Upper lobe of left lung (tissue), 6 donors: ENCODE measurements around the gene MEPCE. TPM values are rescaled to one million over a fixed set of nuclear protein-coding genes. Genes with fewer than 3 reads are reported as not detected.

Experiments
- ATAC-seq, 2 donors: fragments of 200-7000 bp; cut with Tn5 transposase; one replicate each; pipeline ENCODE4 v1.9.1; 2022; ENCODE audit warnings: mild to moderate bottlenecking in 2 of 2, moderate library complexity in 2 of 2; ENCODE audit not compliant: low FRiP score in 2 of 2
- DNase-seq, 2 donors: peaks; one replicate each; pipeline ENCODE4 v3.0.0-alpha.2; 2019 to 2020
- H3K27ac ChIP-seq, 4 donors: fragments of 200-600 bp; sonication (generic); one replicate each; pipeline ENCODE4 v1.5.1; 2016 to 2019
- H3K27me3 ChIP-seq, 4 donors: fragments of 200-600 bp; sonication (generic); one replicate each; pipeline ENCODE4 v1.5.1; 2017 to 2019
- H3K36me3 ChIP-seq, 4 donors: fragments of 200-600 bp; sonication (generic); one replicate each; pipeline ENCODE4 v1.5.1; 2016 to 2019
- H3K4me1 ChIP-seq, 4 donors: fragments of 200-600 bp; sonication (generic); one replicate each; pipeline ENCODE4 v1.5.1; 2018 to 2019
- H3K4me3 ChIP-seq, 4 donors: fragments of 200-600 bp; sonication (generic); one replicate each; pipeline ENCODE4 v1.5.1; 2017 to 2019; ENCODE audit warnings: mild to moderate bottlenecking in 2 of 4, moderate library complexity in 1 of 4
- H3K9me3 ChIP-seq, 4 donors: fragments of 200-600 bp; sonication (generic); one replicate each; pipeline ENCODE4 v1.5.1; 2018 to 2019
- EP300 ChIP-seq, 4 donors: sonication (generic); formaldehyde crosslinking; IDR thresholded peaks; one replicate each; pipeline ENCODE4 v1.5.1; 2017; ENCODE audit warnings: antibody characterized with exemption in 4 of 4, control low read depth in 2 of 4
- POLR2A ChIP-seq, 4 donors: fragments of 450-650 bp; IDR thresholded peaks; one replicate each; pipeline ENCODE4 v1.5.1; 2016 to 2017; ENCODE audit warnings: antibody characterized with exemption in 4 of 4, mild to moderate bottlenecking in 2 of 4
- POLR2AphosphoS5 ChIP-seq, 2 donors: sonication (generic); formaldehyde crosslinking; IDR thresholded peaks; one replicate each; pipeline ENCODE4 v1.5.1; 2017; ENCODE audit warnings: antibody characterized with exemption in 2 of 2
- WGBS, 2 donors: methylation state at CpG; one replicate each; pipeline ENCODE4 v1.1.5; 2017 to 2018; 5-methylcytosine and 5-hydroxymethylcytosine counted together
- total RNA-seq, 6 donors: library from RNA; depleted of rRNA in 4 of 6; stranded (reverse); fragments of >200 nt in 4 of 6; gene quantifications; one replicate each; pipeline versions ENCODE4 v1.1.0 to v1.2.1, GENCODE V29; 2016 to 2021
- TF ChIP-seq, protein P1 (sequence below), 6 experiments: fragments of 450-650 bp in 4 of 6; fragments of 200-600 bp in 2 of 6; sonication (generic) in 2 of 6; IDR thresholded peaks; one replicate each; pipeline ENCODE4 v1.5.1; 2016 to 2019; ENCODE audit warnings: antibody characterized with exemption in 6 of 6
- donor health status: DM: no; HTN: no; CAD: no; lungs with moderate emphysema.
- donor health status: DM: no; HTN: yes; CAD: no; lungs with severe emphysema.

Gene MEPCE
- total RNA-seq, 6 donors from 2014 or later, result 19.3 to 45.4 (median 37.9) TPM

DNA sequence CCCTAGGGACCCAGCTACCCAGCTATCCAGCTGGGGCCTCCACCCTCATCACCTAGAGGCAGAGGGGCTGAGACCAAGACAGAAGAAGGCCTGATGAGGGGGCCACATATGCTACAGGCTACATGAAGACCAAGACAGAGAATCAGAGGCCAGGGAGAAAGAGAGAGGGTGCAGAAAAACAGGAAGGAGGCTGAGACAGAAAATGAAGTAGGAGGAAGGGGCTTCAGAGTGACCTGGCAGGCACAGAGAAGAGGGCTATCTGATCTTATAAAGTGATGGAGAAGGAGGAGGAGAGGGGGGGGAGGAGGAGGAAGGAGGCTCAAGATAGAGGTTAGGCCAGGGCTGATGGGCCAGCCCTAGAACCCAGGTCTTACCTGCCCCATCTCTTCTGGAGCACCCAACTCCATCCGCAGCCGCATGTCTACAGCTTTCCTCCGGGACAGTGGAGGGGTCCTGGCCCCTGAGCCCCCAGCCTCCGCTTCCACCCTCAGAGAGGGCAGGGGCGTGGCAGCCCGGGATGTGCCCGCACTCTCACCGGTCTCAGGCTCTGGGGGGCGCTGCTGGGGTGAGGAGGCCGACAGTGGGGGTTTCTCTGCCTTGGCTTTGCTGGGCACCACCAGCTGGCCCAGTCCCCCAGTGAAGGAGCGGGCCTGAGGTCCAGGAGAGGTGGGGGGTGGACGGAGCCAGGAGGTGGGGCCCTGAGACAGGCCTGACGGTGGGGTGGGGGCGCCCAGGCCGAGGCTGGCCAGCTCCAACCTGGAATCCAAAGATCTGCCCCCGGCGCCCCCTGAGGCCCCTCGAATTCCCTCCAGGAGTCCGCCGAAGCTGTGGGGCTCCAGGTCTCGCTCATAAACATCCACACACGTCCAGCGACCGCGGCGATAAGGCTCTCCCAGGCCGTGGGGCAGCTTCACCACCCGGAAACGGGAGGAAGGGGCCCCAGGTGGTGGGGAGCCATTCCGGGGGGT lies 47.6 kb downstream of the MEPCE start:
- 14 to 22% methylated on average over 13 to 16 of the region's 30 CpGs for WGBS, 2 donors
- Histone ChIP-seq H3K27me3 (no peaks in the 10 kb centered on the region), H3K9me3 (no peaks in the 10 kb centered on the region), H3K36me3 (peaks cover 5 to 20% (median 16%) of the 10 kb centered on the region in 4 donors), H3K27ac (peak overlapping the region; percentile 46 to 99 (median 95)), H3K4me3 (peak overlapping the region; percentile 72 to 98 (median 94)), H3K4me1 (peaks cover 44 to 67% (median 54%) of the 10 kb centered on the region in 4 donors)
- ATAC-seq (no peak), DNase-seq (peak; percentile 55 to 79)
- no peak for TF ChIP-seq EP300 (IDR thresholded peaks at IDR 0.05)
- TF ChIP-seq, protein P1, sequence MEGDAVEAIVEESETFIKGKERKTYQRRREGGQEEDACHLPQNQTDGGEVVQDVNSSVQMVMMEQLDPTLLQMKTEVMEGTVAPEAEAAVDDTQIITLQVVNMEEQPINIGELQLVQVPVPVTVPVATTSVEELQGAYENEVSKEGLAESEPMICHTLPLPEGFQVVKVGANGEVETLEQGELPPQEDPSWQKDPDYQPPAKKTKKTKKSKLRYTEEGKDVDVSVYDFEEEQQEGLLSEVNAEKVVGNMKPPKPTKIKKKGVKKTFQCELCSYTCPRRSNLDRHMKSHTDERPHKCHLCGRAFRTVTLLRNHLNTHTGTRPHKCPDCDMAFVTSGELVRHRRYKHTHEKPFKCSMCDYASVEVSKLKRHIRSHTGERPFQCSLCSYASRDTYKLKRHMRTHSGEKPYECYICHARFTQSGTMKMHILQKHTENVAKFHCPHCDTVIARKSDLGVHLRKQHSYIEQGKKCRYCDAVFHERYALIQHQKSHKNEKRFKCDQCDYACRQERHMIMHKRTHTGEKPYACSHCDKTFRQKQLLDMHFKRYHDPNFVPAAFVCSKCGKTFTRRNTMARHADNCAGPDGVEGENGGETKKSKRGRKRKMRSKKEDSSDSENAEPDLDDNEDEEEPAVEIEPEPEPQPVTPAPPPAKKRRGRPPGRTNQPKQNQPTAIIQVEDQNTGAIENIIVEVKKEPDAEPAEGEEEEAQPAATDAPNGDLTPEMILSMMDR (IDR thresholded peaks at IDR 0.05), result peak in 3 of 6 experiments; percentile 22 to 29 (median 28)

DNA sequence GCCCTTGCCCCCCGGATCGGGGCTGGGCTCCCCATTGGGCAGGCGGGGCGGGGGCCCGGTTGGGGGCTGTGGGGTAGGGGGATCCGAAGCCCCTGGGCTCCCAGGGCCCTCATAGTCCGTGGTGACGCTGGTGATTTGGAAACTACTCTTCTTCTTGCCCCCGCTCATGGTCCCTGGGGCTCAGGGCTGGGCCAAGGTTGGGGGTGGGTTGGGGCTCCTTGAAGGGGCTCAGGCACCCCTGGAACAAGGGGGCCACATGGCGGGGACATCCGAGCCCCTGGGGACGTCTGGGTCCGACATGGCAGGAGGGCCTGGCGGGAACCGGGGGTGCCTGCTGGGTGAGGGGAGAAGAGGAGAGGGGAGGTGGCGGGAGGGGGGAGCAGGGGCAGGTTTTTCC lies 48.2 kb downstream of the MEPCE start:
- H3K4me3 ChIP-seq, result peak overlapping the region; percentile 72 to 98 (median 94)
- peaks cover 5 to 20% (median 16%) of the 10 kb centered on the region in 4 donors for H3K36me3 ChIP-seq
- H3K9me3 ChIP-seq, result no peaks in the 10 kb centered on the region
- H3K27ac ChIP-seq, result peak overlapping the region; percentile 46 to 99 (median 95)
- TF ChIP-seq EP300 (IDR thresholded peaks at IDR 0.05) (no peak), POLR2AphosphoS5 (IDR thresholded peaks at IDR 0.05) (no peak), POLR2A (IDR thresholded peaks at IDR 0.05) (no peak)
- TF ChIP-seq, protein P1 (IDR thresholded peaks at IDR 0.05), result no peak
- no peaks in the 10 kb centered on the region for H3K27me3 ChIP-seq
- ATAC-seq (no peak), DNase-seq (no peak)
- H3K4me1 ChIP-seq, result peaks cover 43 to 66% (median 50%) of the 10 kb centered on the region in 4 donors
- WGBS, 2 donors, result 0 to 10% methylated on average over 2 to 3 of the region's 16 CpGs

DNA sequence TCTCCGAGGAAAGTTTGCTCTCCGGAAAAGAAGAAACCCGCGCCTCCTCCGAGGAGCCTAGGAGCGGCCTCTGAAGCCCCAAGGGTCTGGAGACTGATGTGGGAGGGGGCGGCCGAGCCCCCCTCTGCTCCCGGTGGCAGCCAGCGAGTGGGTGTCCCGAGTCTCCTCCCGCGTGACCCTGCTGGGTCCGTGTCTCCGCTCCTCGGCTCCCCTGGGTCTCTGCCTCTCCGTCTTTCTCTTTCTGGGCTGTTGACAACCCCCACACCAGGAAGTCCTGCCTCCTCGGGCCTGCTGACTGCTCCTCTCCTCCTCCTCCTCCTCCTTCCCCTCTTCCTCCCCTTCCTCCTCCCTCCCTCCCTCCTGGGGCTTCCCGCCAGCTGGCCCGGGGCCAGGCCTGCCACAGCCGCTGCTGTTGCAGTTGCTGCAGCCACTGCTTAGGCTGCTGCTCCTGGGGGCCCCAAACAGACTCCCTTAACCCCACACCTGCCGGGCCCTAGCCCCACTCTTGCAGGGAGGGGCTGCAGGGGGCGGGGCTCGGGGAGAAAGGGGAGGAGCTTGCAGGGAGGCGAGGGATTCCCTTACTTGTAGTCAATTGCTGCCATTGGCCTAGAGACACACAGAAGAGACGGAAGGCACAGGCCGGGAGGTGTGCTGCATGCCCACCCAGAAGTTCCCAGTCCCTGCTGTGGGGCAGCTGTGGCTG lies 49.5 kb downstream of the MEPCE start, which contains the start of gene TSC22D4:
TSC22D4 (minus strand) TSS at position 257 of the 703 bp plus-strand sequence. CDS start 1,176 bp downstream, outside the sequence.
- ATAC-seq (peak; percentile 94 to 95), DNase-seq (peak; percentile 96 to 100)
- Histone ChIP-seq H3K9me3 (no peaks in the 10 kb centered on the region), H3K27ac (peak within 1 kb of the TSS; percentile 87 to 99 (median 95)), H3K36me3 (peaks cover under 1 to 13% (median 8%) of the 10 kb centered on the region in 4 donors), H3K4me3 (peak within 1 kb of the TSS; percentile 91 to 99 (median 98)), H3K27me3 (no peaks in the 10 kb centered on the region), H3K4me1 (peaks cover 41 to 65% (median 49%) of the 10 kb centered on the region in 4 donors)
- WGBS, 2 donors, result 0 to 1% methylated on average over 20 to 21 of the region's 27 CpGs
- TF ChIP-seq EP300 (IDR thresholded peaks at IDR 0.05), result peak in 1 of 4 donors; percentile 50
- TF ChIP-seq, protein P1 (IDR thresholded peaks at IDR 0.05), result peak in 1 of 6 experiments; percentile 13
- TF ChIP-seq POLR2AphosphoS5 (IDR thresholded peaks at IDR 0.05), result peak; percentile 83 to 95
- peak in 3 of 4 donors; percentile 40 to 98 (median 96) for TF ChIP-seq POLR2A (IDR thresholded peaks at IDR 0.05)

DNA sequence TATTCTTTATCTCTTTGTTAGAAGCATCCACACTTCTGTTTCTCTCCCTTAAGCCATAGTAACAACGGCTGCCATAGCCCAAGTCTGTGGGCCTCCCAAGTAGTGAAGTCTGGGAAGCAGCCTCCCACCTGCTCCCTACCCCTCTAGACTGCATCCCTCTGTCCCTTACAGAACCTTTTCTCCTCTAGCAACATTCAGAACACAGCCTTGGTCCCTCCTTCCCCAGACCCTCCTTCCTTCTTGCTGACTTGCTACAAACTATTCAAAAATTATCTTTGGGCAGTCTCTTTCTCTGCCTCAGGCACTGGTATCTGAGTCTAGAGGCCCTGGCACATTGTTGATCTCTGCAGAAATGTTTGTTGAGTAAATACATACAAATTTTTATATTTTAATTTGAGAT lies 51.8 kb downstream of the MEPCE start:
- Histone ChIP-seq H3K4me1 (peaks cover 28 to 41% (median 32%) of the 10 kb centered on the region in 4 donors), H3K36me3 (no peaks in the 10 kb centered on the region), H3K4me3 (no peak overlapping the region), H3K9me3 (no peaks in the 10 kb centered on the region), H3K27me3 (no peaks in the 10 kb centered on the region), H3K27ac (no peak overlapping the region)
- no peak for TF ChIP-seq POLR2A (IDR thresholded peaks at IDR 0.05)
- TF ChIP-seq EP300 (IDR thresholded peaks at IDR 0.05), result no peak
- no peak for ATAC-seq
- no peak for DNase-seq
- WGBS, 2 donors, result 92 to 94% methylated on average over 1 of the region's 1 CpG

DNA sequence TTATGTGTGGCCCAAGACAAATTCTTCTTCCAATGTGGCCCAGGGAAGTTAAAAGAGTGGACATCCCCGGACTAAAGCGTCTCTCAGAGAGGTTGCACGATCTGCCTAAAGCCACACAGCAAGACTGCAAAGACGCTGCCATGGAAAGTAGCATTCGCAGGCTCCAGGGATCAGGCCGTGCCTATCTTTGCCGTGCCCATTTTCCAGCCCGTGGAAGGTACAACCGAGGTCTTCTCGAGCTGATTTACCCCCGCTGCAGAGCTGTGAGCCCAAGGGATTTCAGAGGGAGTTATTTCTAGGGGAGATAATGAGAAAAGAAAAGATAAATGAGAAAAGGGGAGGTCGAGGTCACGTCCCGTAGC lies 53.1 kb downstream of the MEPCE start:
- Histone ChIP-seq H3K27ac (peak overlapping the region in 1 of 4 donors; percentile 75), H3K9me3 (no peaks in the 10 kb centered on the region), H3K27me3 (no peaks in the 10 kb centered on the region), H3K4me1 (peaks cover 16 to 29% (median 20%) of the 10 kb centered on the region in 4 donors), H3K4me3 (peak overlapping the region; percentile 36 to 77 (median 70)), H3K36me3 (no peaks in the 10 kb centered on the region)
- ATAC-seq, result no peak
- DNase-seq, result no peak
- WGBS, 2 donors, result 46 to 50% methylated on average over 14 of the region's 14 CpGs
- TF ChIP-seq POLR2A (IDR thresholded peaks at IDR 0.05) (no peak), POLR2AphosphoS5 (IDR thresholded peaks at IDR 0.05) (no peak), EP300 (IDR thresholded peaks at IDR 0.05) (no peak)
- TF ChIP-seq, protein P1 (IDR thresholded peaks at IDR 0.05), result no peak
